CD4-positive, alpha-beta T cell treated with Interleukin-15 for 1 hour (primary cell): ENCODE measurements around the gene CFAP43.
A peak's percentile ranks its signal among the peaks of the same experiment; 100 is the strongest.

Experiments
- DNase-seq: peaks from one replicate; pipeline ENCODE4 v3.0.0-alpha.2; 2020

Gene CFAP43

DNA sequence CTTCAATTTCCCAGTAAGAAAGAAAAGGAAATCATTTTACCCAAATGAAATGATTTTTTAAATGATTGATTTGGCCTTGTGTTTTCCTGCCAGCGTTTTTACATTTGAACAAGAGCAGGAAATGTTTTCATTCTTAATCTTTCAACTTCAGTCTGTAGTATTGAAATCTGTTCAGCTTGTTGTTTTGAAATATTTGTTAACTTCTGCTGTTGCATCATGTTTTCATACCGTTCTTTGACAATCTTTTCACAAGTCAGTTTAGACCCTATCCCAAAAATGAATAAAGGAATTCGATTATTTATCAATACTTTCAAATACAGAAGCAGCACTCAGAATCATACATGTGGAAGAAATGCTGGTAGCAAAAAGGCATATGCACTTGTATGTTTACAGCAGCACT lies 102.1 kb downstream of the CFAP43 start:
- no peak for DNase-seq

DNA sequence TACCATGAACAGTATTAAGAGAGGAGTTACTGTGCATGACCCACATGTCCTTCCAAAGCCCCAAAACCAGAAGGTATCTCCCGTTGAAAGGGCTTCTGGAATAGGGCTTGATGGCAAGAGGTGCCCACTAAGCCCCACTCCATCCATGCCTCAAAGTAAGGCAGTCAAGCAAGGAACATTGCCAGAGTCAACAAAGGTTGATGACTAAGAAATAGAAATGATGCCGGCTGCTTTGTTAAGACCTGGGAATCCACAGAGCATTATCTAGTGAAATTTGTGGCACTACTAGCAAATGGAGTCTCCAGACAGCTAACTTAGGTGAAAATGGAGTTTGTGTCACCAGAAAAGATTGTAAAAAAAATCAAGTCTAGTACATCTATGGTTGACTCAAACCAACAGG lies 104.0 kb downstream of the CFAP43 start:
- no peak for DNase-seq

DNA sequence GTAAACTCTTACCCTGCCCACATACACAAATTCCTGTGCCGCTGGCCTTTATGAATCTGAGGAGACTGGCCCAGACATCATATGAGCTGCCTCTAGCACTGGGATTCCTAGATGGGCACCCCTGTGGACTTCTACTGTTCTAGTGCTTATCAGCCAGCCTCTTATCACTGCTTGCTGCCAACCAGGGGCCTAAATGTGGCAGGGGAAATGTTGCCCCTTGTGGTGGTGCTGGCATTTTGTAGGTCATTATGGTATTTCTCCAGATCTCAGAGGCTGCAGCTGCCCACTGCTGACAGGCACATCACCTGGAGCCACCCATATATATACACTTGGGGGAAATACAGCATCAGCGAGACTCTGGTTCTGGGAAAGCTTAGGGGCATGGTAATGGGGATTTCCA lies 104.8 kb downstream of the CFAP43 start:
- no peak for DNase-seq

DNA sequence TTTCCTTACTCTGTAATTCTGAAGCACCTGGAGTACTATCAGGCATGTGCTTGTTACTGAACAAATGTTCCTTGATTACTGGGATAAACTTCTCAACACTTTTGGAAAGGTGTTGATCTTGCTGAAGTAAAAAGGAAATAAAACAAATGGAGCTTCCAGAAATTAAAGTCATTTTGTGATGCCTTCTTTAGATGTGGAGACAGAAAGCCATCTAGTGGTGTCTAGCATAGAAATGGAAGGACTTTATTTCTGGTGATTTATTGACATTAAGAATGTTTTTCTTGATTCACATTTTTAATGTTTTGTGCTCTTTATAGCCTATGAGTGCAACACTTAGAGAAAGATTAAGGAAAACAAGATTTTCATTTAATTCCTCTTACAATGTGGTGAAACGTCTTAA lies 108.8 kb downstream of the CFAP43 start:
- DNase-seq, result no peak

DNA sequence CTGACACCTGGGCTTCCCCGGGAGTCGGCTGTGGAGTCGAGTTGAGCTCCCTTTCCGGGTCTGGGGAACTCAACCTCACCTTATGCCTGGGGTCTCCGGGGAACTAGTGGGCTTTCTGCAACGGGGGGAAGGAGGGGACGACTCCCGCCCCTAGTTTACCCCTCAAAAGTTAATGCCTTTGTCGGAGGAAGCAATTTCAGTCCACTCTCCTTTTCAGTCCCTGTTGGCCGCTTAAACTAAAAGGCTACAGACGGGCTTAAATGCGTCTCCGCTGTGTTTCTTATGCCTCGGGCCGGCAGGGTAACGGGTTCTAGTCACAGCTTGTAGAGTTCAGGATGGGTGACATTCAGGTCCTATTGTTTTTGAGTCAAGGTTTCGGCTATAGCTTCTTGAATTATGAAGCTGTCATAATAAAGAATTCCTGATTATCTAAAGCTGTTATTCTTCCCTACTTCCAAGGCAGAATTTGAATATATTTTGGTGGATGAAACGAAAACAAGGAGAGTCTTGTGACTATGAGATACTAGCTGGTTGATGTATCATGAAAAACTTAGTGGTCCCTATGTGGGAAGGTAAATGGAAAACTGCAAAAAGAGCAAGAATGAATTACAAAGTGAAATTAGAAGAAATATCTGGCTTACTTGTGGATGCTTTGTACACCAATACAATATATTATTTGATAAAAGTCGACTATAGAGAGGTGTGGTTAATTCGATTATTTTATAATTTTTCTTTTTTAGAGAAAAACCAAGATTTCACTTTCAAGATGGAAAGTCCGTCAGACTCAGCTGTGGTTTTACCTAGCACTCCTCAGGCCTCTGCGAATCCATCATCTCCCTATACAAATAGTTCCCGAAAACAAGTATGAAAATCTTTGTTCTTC lies 109.7 kb downstream of the CFAP43 start:
- no peak for DNase-seq

DNA sequence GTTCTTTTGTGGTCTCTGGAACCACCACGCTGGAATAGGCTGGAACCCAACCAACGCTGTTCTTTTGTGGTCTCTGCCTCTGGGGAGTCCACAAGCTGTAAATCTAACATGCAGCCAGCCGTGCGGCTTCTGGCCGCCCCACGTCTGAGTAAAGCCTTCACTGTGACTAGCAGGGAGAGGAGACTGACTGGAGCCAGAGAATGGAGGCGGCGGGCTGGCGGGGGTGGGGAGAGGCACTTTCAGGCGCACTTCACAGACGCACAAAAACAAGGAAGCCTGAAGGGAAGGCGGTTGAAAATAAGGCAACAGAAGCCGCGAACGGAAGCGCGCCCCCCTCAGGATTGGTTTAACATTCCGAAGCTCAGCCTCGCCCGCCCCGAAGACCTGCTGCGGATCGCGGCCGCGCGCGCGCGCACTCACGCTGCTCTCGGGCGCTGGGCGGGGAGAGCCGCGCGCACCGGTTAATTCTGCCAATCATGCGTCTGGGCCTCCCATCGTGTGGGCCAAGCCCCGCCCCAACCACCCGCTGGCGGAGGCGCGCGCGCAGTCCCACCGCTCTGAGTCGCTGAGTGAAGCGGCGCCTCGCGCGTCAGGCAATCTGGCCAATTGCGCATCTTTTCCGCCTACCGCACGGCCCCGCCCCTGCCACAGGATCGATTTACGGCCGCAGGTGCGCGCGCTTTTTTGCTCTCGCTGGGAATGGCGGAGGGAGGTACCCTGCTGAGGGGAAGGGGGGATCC lies 110.5 kb downstream of the CFAP43 start, which contains the start of gene SFR1:
Gene SFR1 (plus strand): TSS at position 687 of the 740 bp plus-strand sequence. CDS start 13 bp downstream, at position 700.
- DNase-seq, result peak; percentile 99

DNA sequence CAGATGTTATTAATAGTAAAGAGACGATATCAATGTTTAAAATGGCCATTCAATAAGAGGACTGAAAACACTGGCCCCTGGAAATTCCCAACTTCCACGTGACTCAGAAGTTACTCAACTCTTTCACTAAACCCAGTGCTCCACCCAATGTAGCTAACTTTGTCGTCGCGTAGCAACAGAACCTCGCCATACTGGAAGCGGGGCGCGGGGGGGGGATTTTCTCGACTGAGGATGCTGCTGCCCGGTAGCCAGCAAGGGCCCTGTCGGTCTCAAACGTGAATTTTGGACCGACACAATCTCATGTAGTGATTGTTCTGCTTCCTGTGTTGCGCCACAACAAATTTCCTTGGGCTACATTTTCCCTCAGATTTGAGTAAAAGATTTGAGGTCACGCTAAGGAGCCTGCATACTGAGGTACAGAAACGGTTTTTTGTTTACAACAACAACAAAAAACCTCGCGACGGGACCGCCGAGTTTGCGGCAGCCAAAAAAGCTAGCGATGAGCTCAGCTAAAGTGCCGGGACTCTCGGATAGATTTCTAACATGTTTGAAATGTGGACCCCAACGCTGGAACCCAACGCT lies 111.2 kb downstream of the CFAP43 start:
- DNase-seq, result peak; percentile 93

DNA sequence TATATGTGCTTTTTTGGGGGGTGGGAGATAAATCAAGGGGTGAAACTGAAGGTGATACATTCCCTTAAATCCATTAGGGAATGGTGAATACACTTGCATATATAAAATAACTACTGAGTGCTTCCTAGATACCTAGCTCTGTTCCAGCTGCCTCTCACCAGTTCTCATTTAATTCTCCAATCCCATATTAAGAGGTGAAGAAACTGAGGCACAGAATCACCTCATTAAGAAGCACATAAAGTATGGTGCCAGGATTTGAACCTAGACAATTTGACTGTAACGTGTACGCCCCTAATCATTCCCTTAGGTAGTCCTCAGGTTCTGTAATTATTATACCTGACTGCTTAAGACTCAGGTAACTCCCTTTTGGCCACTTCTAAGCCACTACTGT lies 111.7 kb downstream of the CFAP43 start:
- no peak for DNase-seq

DNA sequence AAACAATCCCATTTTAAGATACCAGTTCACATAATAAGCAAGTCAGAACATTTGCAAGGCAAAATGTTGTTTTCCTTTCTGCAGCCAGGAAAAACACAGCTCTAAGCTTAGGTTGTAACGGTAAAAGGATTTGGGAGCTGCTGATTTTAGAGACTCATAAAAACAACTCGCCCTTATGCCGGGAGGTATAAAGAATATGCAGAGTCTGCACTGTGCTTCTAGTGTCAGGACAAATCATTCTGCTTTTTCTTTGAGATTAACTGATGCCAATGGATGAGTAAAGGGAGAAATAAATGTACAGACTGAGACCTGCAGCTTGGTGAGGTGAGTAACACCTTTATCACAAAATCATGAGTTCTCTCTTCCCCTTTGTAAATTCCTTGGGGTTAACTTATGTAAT lies 112.2 kb downstream of the CFAP43 start:
- no peak for DNase-seq

DNA sequence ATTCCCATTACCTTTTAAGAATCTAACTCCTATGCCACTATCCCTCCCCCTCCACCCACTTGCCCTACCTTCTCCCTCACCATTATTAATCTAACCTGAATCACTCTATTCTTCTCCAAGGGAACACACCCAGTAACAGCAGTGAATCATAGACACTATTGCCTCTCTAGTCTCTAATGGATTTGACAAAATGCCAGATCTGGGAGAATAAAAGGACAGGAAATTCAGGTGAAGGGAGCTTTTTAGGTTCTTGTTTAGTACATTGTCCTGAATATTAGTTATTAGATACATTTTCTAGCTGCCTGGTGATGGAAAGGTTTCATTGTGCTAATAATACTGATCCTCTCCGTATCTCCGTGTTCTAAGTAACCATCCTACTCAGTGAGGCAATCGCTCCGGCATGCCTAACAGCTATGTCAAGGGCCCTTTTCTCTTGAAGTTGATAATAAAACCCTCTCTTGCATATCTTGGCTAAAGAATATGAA lies 114.3 kb downstream of the CFAP43 start:
- no peak for DNase-seq

DNA sequence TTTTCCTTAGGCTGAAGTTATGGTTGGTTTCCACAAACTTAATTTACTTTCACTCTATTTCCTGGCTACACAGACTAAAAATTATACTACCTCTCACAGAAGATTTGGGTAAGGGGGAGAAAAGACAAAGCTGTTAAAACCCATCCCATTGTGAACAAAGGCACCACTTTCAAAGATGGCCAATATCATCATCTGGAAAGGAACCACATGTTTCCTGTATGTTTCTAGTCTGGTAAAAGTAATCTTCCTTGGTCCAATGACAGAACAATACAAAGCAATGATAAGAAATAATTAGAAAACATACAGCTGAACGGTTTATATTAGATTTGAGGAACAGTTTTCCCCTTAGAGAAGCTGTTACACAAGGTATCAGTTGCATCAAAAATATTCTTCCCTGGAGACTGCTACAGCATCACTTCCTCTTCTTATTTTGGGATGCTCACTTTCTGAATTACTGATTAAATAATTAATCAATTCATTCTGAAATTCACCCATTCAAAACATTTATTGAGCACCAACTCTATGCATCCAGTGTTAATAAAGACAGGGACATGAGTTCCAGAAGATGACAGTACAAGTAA lies 118.7 kb downstream of the CFAP43 start:
- DNase-seq, result no peak

DNA sequence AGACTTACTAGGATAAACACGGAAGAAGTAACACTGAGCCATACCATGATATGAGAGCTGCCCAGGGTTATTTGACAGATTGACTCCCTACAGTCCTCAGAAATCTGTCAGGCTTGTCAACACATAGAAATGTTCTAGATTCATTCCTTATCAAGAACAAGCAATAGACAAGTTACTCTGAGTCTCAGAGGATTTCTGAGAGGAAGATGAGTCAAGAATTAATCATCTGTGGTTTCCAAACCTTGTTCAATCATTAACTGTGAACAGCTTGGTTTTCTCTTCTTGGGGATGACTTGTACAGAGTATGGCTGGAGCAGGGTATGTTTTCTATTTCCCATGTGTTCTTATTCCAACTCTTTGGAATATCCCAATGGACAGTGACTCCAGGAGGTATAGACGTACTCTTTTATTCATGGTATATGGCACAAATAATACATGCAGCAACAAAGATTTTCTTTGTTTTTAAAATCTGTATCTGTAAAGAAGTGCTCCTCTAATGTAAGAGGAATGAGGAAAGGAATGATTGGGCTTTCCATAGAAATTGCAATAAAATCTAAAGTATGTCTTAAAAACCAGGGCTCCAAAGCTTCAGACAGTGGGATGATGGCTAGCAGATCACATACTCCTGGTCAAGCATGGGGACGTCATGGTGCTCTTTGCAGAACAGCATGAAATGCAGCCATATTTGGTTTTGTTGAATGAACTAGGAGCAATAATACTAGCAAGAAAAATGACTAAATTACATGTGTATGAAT lies 122.1 kb downstream of the CFAP43 start:
- no peak for DNase-seq

DNA sequence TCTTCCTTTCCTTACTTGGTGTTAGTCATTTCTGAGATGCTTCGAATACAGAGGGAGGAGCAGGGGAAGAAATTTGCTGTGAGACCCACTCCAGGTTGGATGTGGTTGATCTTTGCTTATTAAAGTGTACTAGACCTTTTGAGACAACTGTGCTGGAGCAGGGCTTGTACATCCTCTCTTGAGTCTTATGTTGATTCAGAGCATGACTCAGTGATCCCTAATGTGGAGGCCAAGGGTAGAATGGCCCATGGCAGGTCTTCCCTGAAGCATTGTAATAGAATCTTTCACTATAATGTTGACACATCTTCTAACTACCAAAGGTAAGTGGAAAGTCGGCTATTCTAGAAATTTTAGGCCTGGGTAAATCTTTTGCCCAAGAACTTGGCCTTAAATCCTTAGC lies 127.2 kb downstream of the CFAP43 start:
- DNase-seq, result no peak

DNA sequence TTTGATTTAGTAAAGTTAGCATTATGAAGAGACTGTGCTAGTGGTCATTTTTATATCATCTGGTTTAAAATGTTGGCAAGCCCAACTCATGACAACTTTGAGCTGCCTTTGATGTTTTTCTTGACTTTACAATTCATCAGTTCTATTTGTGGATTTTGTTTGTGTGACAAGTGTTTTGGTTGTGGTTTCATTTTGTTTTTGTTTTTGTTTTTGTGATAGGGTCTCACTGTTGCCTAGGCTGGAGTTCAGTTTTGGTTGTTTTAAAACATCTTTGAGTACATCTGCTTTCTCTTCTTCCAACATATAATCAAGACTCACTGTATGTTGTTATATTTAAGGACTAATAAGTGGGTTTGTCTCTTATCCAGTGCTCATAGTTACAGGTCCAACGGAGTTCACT lies 127.7 kb downstream of the CFAP43 start:
- DNase-seq, result no peak

DNA sequence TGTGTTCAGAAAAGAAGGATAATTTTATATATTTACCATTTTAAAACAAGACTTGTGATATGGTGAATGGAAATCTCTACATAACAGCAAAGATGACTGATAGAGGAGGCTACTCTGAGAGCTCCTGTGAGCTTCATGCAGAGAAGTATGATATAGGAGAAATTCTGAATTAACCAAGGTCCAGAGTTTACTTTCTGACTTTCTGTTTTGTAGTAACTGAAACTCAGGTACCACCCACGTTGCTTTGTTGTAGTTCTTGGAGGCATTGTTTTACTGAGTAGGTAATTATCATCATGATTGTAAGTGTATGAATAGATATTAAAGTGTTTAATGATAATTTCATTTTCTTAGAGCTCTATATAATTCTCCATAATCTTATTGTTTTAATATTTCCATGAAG lies 128.2 kb downstream of the CFAP43 start:
- DNase-seq, result no peak

DNA sequence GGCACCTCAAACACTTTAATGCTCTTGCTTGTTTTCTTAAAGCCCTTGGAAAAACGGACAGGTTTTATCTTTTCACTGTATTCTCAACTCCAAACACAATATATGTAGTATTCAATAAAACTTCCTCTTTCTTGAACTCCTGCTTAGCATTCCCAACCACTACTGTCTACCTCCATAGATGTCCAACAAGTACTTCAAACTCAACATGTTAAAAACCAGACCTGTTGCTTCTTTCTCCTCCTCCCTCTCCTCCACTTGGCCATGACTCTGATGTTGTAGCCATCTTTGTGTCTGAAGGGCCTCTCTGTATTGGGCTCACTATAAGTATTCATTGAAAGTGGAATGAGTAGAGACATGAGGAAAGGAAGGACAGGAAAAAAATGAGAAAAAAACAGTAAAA lies 130.3 kb downstream of the CFAP43 start:
- no peak for DNase-seq

DNA sequence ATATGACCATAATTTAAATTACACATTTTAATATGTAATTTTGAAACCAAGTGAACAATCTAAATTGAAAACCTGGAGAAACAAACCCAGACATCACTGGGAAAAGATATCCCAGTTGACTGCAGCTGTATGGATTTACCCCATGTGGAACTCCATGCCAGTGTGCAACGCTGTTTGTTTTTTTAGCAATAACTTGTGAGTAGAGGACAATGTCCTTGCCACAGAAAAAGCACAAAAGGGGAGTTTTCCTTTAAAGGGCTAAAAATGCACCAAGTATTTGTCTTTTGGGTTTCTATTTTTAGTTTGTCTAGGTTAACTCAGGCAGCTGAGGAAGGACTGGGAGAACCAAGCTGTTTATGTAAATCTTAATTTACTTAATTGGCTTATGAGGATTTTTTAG lies 131.4 kb downstream of the CFAP43 start:
- DNase-seq, result no peak

DNA sequence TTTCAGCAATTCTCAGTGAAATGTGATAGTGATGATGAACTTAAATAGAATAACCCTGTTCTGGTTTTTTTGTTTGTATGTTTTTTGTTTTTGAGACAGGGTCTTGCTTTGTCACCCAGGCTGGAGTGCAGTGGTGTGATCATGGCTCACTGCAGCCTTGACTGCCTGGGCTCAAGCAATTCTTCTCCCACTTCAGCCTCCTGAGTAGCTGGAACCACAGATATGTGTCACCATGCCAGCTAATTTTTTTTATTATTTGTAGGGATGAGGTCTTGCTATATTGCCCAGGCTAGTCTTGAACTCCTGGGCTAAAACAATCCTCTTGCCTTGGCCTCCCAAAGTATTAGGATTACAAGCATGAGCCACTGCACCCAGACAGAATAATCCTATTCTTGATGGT lies 132.2 kb downstream of the CFAP43 start:
- DNase-seq, result no peak

DNA sequence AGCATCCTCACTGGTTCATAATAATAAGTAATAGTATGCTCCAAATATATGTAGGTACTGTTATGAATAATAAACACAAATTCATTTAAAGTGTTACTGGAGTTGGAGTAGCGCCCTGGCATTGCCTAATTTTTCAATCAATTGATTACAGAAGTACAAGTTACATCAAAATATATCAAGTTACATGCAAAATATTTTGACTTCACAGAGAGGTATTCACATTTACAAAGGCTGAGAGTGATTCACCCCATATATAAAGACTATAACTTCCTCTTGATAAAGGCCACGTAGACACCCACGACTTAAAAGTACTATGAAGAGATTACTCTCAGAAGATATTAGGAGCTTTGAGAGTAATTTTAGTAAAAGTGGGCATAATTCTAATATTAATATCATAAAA lies 132.9 kb downstream of the CFAP43 start:
- no peak for DNase-seq

DNA sequence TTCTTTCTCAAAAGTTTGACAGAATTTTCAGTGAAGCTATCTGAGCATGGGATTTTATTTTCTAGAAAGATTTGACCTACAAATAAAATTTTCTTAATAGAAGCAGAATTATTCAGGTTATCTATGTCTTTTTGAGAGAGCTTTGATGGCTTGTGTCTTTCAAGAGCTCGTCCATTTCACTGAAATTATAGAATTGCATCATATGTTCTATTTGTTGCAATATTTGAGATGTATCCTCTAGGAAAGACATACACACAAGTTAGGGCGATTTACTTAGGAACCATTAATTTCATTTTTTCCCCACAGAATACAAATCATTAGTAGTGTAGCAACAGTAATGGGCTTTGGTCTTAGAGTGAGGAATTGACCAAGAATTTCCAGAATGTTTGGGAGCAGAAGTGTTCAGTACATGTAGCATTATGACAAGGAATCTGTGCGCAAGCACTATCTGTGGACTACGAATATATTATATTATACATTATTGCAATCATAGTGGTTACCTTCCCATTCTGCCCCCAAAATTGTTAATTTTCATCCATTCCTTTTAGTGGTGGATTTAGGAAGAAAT lies 133.7 kb downstream of the CFAP43 start:
- DNase-seq, result no peak

DNA sequence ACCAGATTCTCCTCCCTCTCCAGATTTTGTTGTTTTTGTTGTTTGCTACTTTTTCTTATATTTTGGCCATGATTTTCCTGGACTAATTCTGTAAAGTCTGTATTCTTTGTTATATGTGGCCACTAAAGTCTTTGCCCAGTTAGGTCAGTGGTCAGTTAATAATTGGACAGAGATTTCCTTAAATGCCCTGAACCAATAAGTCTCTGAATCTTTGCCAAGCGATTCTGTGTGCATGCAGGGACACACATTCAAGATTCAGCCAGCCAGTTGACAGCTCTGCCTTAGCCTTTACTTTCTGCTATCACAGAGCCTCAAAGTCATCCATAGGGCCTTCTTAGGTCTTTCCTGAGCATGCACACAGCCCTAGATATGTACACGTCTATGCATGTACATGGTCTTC lies 135.5 kb downstream of the CFAP43 start:
- DNase-seq, result no peak

DNA sequence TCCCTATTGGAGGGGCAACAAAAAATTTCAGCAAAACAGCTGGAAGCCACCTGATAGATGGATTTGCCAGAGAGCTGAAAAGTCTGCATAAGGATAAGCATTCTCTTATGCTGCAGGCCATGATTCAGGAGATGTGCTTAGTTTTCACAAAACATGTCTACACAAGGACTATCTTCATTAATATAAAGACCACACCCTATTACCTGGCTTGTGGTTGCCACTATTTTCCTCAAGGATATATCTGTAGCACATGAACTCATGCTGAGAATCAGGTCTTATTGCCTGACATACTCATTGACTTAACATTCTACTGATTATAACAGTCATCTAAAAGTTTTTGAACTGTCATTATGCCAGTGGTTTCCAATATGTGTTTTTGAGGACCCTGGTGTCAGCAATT lies 139.4 kb downstream of the CFAP43 start:
- DNase-seq, result no peak
